ENCODE results near the gene ATP5F1C. TPM values are rescaled to one million over a fixed set of nuclear protein-coding genes. Genes with fewer than 3 reads are reported as not detected.

The ATP5F1C gene
- total and polyA plus RNA-seq, 8 donors: 177 to 280 (median 256) TPM

GRCh38 chr10:7826971-7827370 lies 39.0 kb downstream of the ATP5F1C start:
- H3K4me3 ChIP-seq: no peak overlapping the region
- intact Hi-C loops (cut with DNase I): no loop called here
- TF ChIP-seq CTCF (IDR thresholded peaks at IDR 0.05): no peak
- H3K27me3 ChIP-seq: no peaks in the 10 kb centered on the region
- ATAC-seq (no peak), DNase-seq (no peak)
- H3K27ac ChIP-seq: no peak overlapping the region
- no peaks in the 10 kb centered on the region for H3K9me3 ChIP-seq
- H3K4me1 ChIP-seq: no peaks in the 10 kb centered on the region
- H3K36me3 ChIP-seq: peaks cover 0 to 38% of the 10 kb centered on the region in 2 donors

GRCh38 chr10:7829289-7829834 lies 41.4 kb downstream of the ATP5F1C start:
- ATAC-seq (no peak), DNase-seq (no peak)
- Histone ChIP-seq H3K27me3 (no peaks in the 10 kb centered on the region), H3K27ac (no peak overlapping the region), H3K4me3 (no peak overlapping the region), H3K4me1 (no peaks in the 10 kb centered on the region), H3K36me3 (peaks cover 0 to 31% of the 10 kb centered on the region in 2 donors), H3K9me3 (no peaks in the 10 kb centered on the region)
- no peak for TF ChIP-seq CTCF (IDR thresholded peaks at IDR 0.05)
- intact Hi-C loops (cut with DNase I): no loop called here

GRCh38 chr10:7832060-7832459 lies 44.1 kb downstream of the ATP5F1C start:
- Histone ChIP-seq H3K36me3 (peaks cover 0 to 4% of the 10 kb centered on the region in 2 donors), H3K4me1 (no peaks in the 10 kb centered on the region), H3K4me3 (no peak overlapping the region), H3K9me3 (no peaks in the 10 kb centered on the region), H3K27ac (no peak overlapping the region), H3K27me3 (no peaks in the 10 kb centered on the region)
- DNase-seq (no peak), ATAC-seq (no peak)
- TF ChIP-seq CTCF (IDR thresholded peaks at IDR 0.05): no peak
- intact Hi-C loops (cut with DNase I): no loop called here

- Histone ChIP-seq H3K9me3 (no peaks in the 10 kb centered on the region), H3K36me3 (no peaks in the 10 kb centered on the region), H3K4me3 (no peak overlapping the region), H3K4me1 (no peaks in the 10 kb centered on the region), H3K27ac (no peak overlapping the region), H3K27me3 (no peaks in the 10 kb centered on the region)
- no peak for TF ChIP-seq CTCF (IDR thresholded peaks at IDR 0.05)
- DNase-seq: no peak
- intact Hi-C loops (cut with DNase I): no loop called here
- ATAC-seq: no peak
These were observed 45.2 kb downstream of the ATP5F1C start for GRCh38 chr10:7833210-7833609.

GRCh38 chr10:7834262-7834661 lies 46.3 kb downstream of the ATP5F1C start:
- H3K9me3 ChIP-seq: no peaks in the 10 kb centered on the region

More at GRCh38 chr10:7834262-7834661, 46.3 kb downstream of the ATP5F1C start:
- Histone ChIP-seq H3K36me3 (no peaks in the 10 kb centered on the region), H3K27me3 (no peaks in the 10 kb centered on the region), H3K27ac (no peak overlapping the region), H3K4me1 (no peaks in the 10 kb centered on the region), H3K4me3 (no peak overlapping the region)
- DNase-seq (no peak), ATAC-seq (no peak)
- intact Hi-C loops (cut with DNase I): no loop called here
- TF ChIP-seq CTCF (IDR thresholded peaks at IDR 0.05): no peak
